ENCODE results near the gene ITIH6.
"Not testable (repeated sequence)": the region's sequence is repeated elsewhere in the genome, so short reads cannot be mapped to it uniquely, and the experiment has no call there.

The ITIH6 gene

GRCh38 chrX:54799046-54799445 lies 991 bp upstream of the ITIH6 start:
- Histone ChIP-seq H3K9ac (ENCODE audit: low read depth, low read length) (no peak overlapping the region), H3K4me1 (ENCODE audit: insufficient read depth, low read length) (peaks cover 2% of the 10 kb centered on the region; the same call in 1 of the 2 replicates), H3K27ac (ENCODE audit: low read length) (no peak overlapping the region), H3K9me3 (ENCODE audit: insufficient read depth, low read depth, low read length) (no peaks in the 10 kb centered on the region), H3K4me3 (ENCODE audit: low read length) (no peak overlapping the region), H3K27me3 (ENCODE audit: insufficient read depth, low read length) (no peaks in the 10 kb centered on the region), H3K36me3 (ENCODE audit: insufficient read depth, low read depth, low read length) (no peaks in the 10 kb centered on the region)

GRCh38 chrX:54794795-54795194 lies 3.3 kb downstream of the ITIH6 start:
- H3K9ac ChIP-seq (ENCODE audit: low read depth, low read length): no peak overlapping the region
- no peak overlapping the region for H3K27ac ChIP-seq (ENCODE audit: low read length)
- H3K36me3 ChIP-seq (ENCODE audit: insufficient read depth, low read depth, low read length): no peaks in the 10 kb centered on the region
- no peaks in the 10 kb centered on the region for H3K4me1 ChIP-seq (ENCODE audit: insufficient read depth, low read length)
- H3K4me3 ChIP-seq (ENCODE audit: low read length): no peak overlapping the region
- no peaks in the 10 kb centered on the region for H3K9me3 ChIP-seq (ENCODE audit: insufficient read depth, low read depth, low read length)
- H3K27me3 ChIP-seq (ENCODE audit: insufficient read depth, low read length): no peaks in the 10 kb centered on the region

GRCh38 chrX:54794028-54794427 lies 4.0 kb downstream of the ITIH6 start:
- no peaks in the 10 kb centered on the region for H3K4me1 ChIP-seq (ENCODE audit: insufficient read depth, low read length)
- no peaks in the 10 kb centered on the region for H3K36me3 ChIP-seq (ENCODE audit: insufficient read depth, low read depth, low read length)
- no peaks in the 10 kb centered on the region for H3K9me3 ChIP-seq (ENCODE audit: insufficient read depth, low read depth, low read length)
- no peak overlapping the region for H3K9ac ChIP-seq (ENCODE audit: low read depth, low read length)
- H3K27me3 ChIP-seq (ENCODE audit: insufficient read depth, low read length): no peaks in the 10 kb centered on the region
- no peak overlapping the region for H3K27ac ChIP-seq (ENCODE audit: low read length)
- H3K4me3 ChIP-seq (ENCODE audit: low read length): no peak overlapping the region

- not testable (repeated sequence) for H3K9me3 ChIP-seq (ENCODE audit: insufficient read depth, low read depth, low read length); H3K4me1 ChIP-seq (ENCODE audit: insufficient read depth, low read length); H3K4me3 ChIP-seq (ENCODE audit: low read length); H3K9ac ChIP-seq (ENCODE audit: low read depth, low read length); H3K27ac ChIP-seq (ENCODE audit: low read length); H3K27me3 ChIP-seq (ENCODE audit: insufficient read depth, low read length); H3K36me3 ChIP-seq (ENCODE audit: insufficient read depth, low read depth, low read length)
These were observed 8.7 kb downstream of the ITIH6 start for GRCh38 chrX:54789405-54789804.

- Histone ChIP-seq H3K27me3 (ENCODE audit: insufficient read depth, low read length) (no peaks in the 10 kb centered on the region), H3K4me1 (ENCODE audit: insufficient read depth, low read length) (no peaks in the 10 kb centered on the region), H3K9me3 (ENCODE audit: insufficient read depth, low read depth, low read length) (no peaks in the 10 kb centered on the region), H3K9ac (ENCODE audit: low read depth, low read length) (no peak overlapping the region), H3K4me3 (ENCODE audit: low read length) (no peak overlapping the region), H3K36me3 (ENCODE audit: insufficient read depth, low read depth, low read length) (no peaks in the 10 kb centered on the region), H3K27ac (ENCODE audit: low read length) (no peak overlapping the region)
These were observed 9.6 kb downstream of the ITIH6 start for GRCh38 chrX:54788446-54788845.

- no peak overlapping the region for H3K4me3 ChIP-seq (ENCODE audit: low read length)
- H3K9me3 ChIP-seq (ENCODE audit: insufficient read depth, low read depth, low read length): no peaks in the 10 kb centered on the region
- no peaks in the 10 kb centered on the region for H3K27me3 ChIP-seq (ENCODE audit: insufficient read depth, low read length)
- H3K27ac ChIP-seq (ENCODE audit: low read length): no peak overlapping the region
- H3K9ac ChIP-seq (ENCODE audit: low read depth, low read length): no peak overlapping the region
- H3K36me3 ChIP-seq (ENCODE audit: insufficient read depth, low read depth, low read length): no peaks in the 10 kb centered on the region
- no peaks in the 10 kb centered on the region for H3K4me1 ChIP-seq (ENCODE audit: insufficient read depth, low read length)
These were observed 11.1 kb downstream of the ITIH6 start for GRCh38 chrX:54786967-54787366.

GRCh38 chrX:54785901-54786300 lies 12.2 kb downstream of the ITIH6 start:
- H3K27ac ChIP-seq (ENCODE audit: low read length): no peak overlapping the region
- no peaks in the 10 kb centered on the region for H3K36me3 ChIP-seq (ENCODE audit: insufficient read depth, low read depth, low read length)
- no peaks in the 10 kb centered on the region for H3K27me3 ChIP-seq (ENCODE audit: insufficient read depth, low read length)
- H3K4me3 ChIP-seq (ENCODE audit: low read length): no peak overlapping the region
- H3K9ac ChIP-seq (ENCODE audit: low read depth, low read length): no peak overlapping the region
- no peaks in the 10 kb centered on the region for H3K4me1 ChIP-seq (ENCODE audit: insufficient read depth, low read length)
- H3K9me3 ChIP-seq (ENCODE audit: insufficient read depth, low read depth, low read length): no peaks in the 10 kb centered on the region

GRCh38 chrX:54776987-54777672 lies 20.9 kb downstream of the ITIH6 start:
- peaks cover 5% of the 10 kb centered on the region; the same call in 1 of the 2 replicates for H3K4me1 ChIP-seq (ENCODE audit: insufficient read depth, low read length)
- no peak overlapping the region for H3K9ac ChIP-seq (ENCODE audit: low read depth, low read length)
- no peaks in the 10 kb centered on the region for H3K9me3 ChIP-seq (ENCODE audit: insufficient read depth, low read depth, low read length)
- no peak overlapping the region for H3K27ac ChIP-seq (ENCODE audit: low read length)
- no peak overlapping the region for H3K4me3 ChIP-seq (ENCODE audit: low read length)
- no peaks in the 10 kb centered on the region for H3K27me3 ChIP-seq (ENCODE audit: insufficient read depth, low read length)
- H3K36me3 ChIP-seq (ENCODE audit: insufficient read depth, low read depth, low read length): no peaks in the 10 kb centered on the region

GRCh38 chrX:54776061-54776460 lies 22.0 kb downstream of the ITIH6 start:
- Histone ChIP-seq H3K9ac (ENCODE audit: low read depth, low read length) (no peak overlapping the region), H3K36me3 (ENCODE audit: insufficient read depth, low read depth, low read length) (no peaks in the 10 kb centered on the region), H3K9me3 (ENCODE audit: insufficient read depth, low read depth, low read length) (no peaks in the 10 kb centered on the region)

GRCh38 chrX:54774391-54775094 lies 23.5 kb downstream of the ITIH6 start:
- H3K4me3 ChIP-seq (ENCODE audit: low read length); H3K36me3 ChIP-seq (ENCODE audit: insufficient read depth, low read depth, low read length); H3K4me1 ChIP-seq (ENCODE audit: insufficient read depth, low read length); H3K27me3 ChIP-seq (ENCODE audit: insufficient read depth, low read length); H3K9me3 ChIP-seq (ENCODE audit: insufficient read depth, low read depth, low read length): not testable (repeated sequence)
- Histone ChIP-seq H3K9ac (ENCODE audit: low read depth, low read length) (peak overlapping the region; percentile 69; the same call in 1 of the 2 replicates), H3K27ac (ENCODE audit: low read length) (peak overlapping the region; percentile 65)

More at GRCh38 chrX:54776061-54776460, 22.0 kb downstream of the ITIH6 start:
- Histone ChIP-seq H3K27me3 (ENCODE audit: insufficient read depth, low read length) (no peaks in the 10 kb centered on the region), H3K4me1 (ENCODE audit: insufficient read depth, low read length) (peaks cover 5% of the 10 kb centered on the region; the same call in 1 of the 2 replicates), H3K27ac (ENCODE audit: low read length) (no peak overlapping the region), H3K4me3 (ENCODE audit: low read length) (no peak overlapping the region)

- no peaks in the 10 kb centered on the region for H3K9me3 ChIP-seq (ENCODE audit: insufficient read depth, low read depth, low read length)
- H3K4me3 ChIP-seq (ENCODE audit: low read length): no peak overlapping the region
- H3K9ac ChIP-seq (ENCODE audit: low read depth, low read length): no peak overlapping the region
- H3K27me3 ChIP-seq (ENCODE audit: insufficient read depth, low read length): no peaks in the 10 kb centered on the region
- H3K27ac ChIP-seq (ENCODE audit: low read length): no peak overlapping the region
- H3K4me1 ChIP-seq (ENCODE audit: insufficient read depth, low read length): peaks cover 5% of the 10 kb centered on the region; the same call in 1 of the 2 replicates
- no peaks in the 10 kb centered on the region for H3K36me3 ChIP-seq (ENCODE audit: insufficient read depth, low read depth, low read length)
These were observed 39.7 kb downstream of the ITIH6 start for GRCh38 chrX:54758114-54759055.

All from iPS-20b (cell line).